ENCODE measurements around the gene CNKSR3.
"Not testable (repeated sequence)": the region's sequence is repeated elsewhere in the genome, so short reads cannot be mapped to it uniquely, and the experiment has no call there.

CNKSR3 gene

GRCh38 chr6:154510144-154510905, at the start of gene CNKSR3:
CNKSR3 (minus strand) TSS chr6:154510685; CDS start chr6:154510114, 571 bp downstream.
- DNase-seq = peak; percentile 63

- DNase-seq = no peak
These were observed 48.5 kb upstream of the CNKSR3 start for GRCh38 chr6:154558984-154559383.

GRCh38 chr6:154558513-154558912, 48.0 kb upstream of the CNKSR3 start:
- no peak for DNase-seq

GRCh38 chr6:154555073-154555677, 44.7 kb upstream of the CNKSR3 start:
- DNase-seq = peak; percentile 67

GRCh38 chr6:154554491-154554890, 44.0 kb upstream of the CNKSR3 start:
- DNase-seq = no peak

- no peak for DNase-seq
These were observed 40.3 kb upstream of the CNKSR3 start for GRCh38 chr6:154550779-154551178.

GRCh38 chr6:154549179-154549578, 38.7 kb upstream of the CNKSR3 start:
- DNase-seq = no peak

- peak; percentile 68 for DNase-seq
These were observed 37.8 kb upstream of the CNKSR3 start for GRCh38 chr6:154548130-154548830.

GRCh38 chr6:154543628-154544027, 33.1 kb upstream of the CNKSR3 start:
- DNase-seq = no peak

GRCh38 chr6:154542747-154543146, 32.3 kb upstream of the CNKSR3 start:
- DNase-seq = no peak

- not testable (repeated sequence) for DNase-seq
These were observed 31.4 kb upstream of the CNKSR3 start for GRCh38 chr6:154541837-154542236.

GRCh38 chr6:154539593-154540269, 29.2 kb upstream of the CNKSR3 start:
- no peak for DNase-seq

GRCh38 chr6:154538640-154539191, 28.2 kb upstream of the CNKSR3 start:
- no peak for DNase-seq

GRCh38 chr6:154537511-154538325, 27.2 kb upstream of the CNKSR3 start:
- DNase-seq = no peak

- DNase-seq = no peak
These were observed 26.5 kb upstream of the CNKSR3 start for GRCh38 chr6:154536999-154537398.

GRCh38 chr6:154536255-154536654, 25.8 kb upstream of the CNKSR3 start:
- DNase-seq = no peak

- DNase-seq = no peak
These were observed 25.4 kb upstream of the CNKSR3 start for GRCh38 chr6:154535851-154536250.

GRCh38 chr6:154535147-154535546, 24.7 kb upstream of the CNKSR3 start:
- no peak for DNase-seq

- no peak for DNase-seq
These were observed 24.0 kb upstream of the CNKSR3 start for GRCh38 chr6:154534531-154534930.

- DNase-seq = no peak
These were observed 21.9 kb upstream of the CNKSR3 start for GRCh38 chr6:154532426-154532825.

GRCh38 chr6:154529957-154530356, 19.5 kb upstream of the CNKSR3 start:
- no peak for DNase-seq

- no peak for DNase-seq
These were observed 17.9 kb upstream of the CNKSR3 start for GRCh38 chr6:154528310-154528915.
